SK-N-SH (cell line): ENCODE results near the gene LSM3. TPM values are rescaled to one million over a fixed set of nuclear protein-coding genes. Genes with fewer than 3 reads are reported as not detected.

Source experiments
- CTCF ChIA-PET: fragments of 300-600, 350-600 bp; formaldehyde crosslinking; extraction: SDS; loops from one replicate; lab custom pipeline; 2021; lab: Yijun Ruan, JAX
- POLR2A ChIA-PET: fragments of 350-600 bp; sonication (Branson Sonifier 250); formaldehyde crosslinking; extraction: SDS; loops from one replicate; lab custom pipeline; 2020; ENCODE audit warnings: antibody characterized with exemption, inconsistent platforms; lab: Yijun Ruan, JAX
- DNase-seq: peaks from one replicate; pipeline ENCODE4 v3.0.0; 2012
- H2AFZ ChIP-seq: fragments of 200-600 bp; sonication (generic); 2 replicates; pipeline ENCODE4 v1.8.1; 2016; ENCODE audit warnings: antibody characterized with exemption, mild to moderate bottlenecking, low read depth
- H3F3A ChIP-seq: fragments of 200-600 bp; sonication (generic); replicated peaks from 2 replicates; pipeline ENCODE3; 2016; ENCODE audit warnings: antibody characterized with exemption, mild to moderate bottlenecking; ENCODE audit not compliant: insufficient read depth
- H3K27ac ChIP-seq, 2 experiments: fragments of 200-500 bp in 1 of 2; fragments of 200-600 bp in 1 of 2; sonication (Bioruptor generic) in 1 of 2; sonication (generic), shearing (Covaris generic) in 1 of 2; 2 replicates each; pipeline versions ENCODE4 v1.5.1 to v1.6.1; 2014 to 2016; ENCODE audit warnings: low read depth in 2 of 2, inconsistent platforms in 1 of 2, low read length in 1 of 2, mild to moderate bottlenecking in 1 of 2, mixed read lengths in 1 of 2
- H3K27me3 ChIP-seq: fragments of 200-600 bp; sonication (generic), shearing (Covaris generic); 2 replicates; pipeline ENCODE4 v1.6.1; 2016; ENCODE audit warnings: mixed run types; ENCODE audit not compliant: insufficient read depth
- H3K36me3 ChIP-seq, 2 experiments: fragments of 200-500 bp in 1 of 2; fragments of 200-600 bp in 1 of 2; sonication (Bioruptor generic) in 1 of 2; sonication (generic) in 1 of 2; replicated peaks in 1 of 2; 2 replicates each; pipeline versions ENCODE3 to v1.5.1; 2014 to 2016; ENCODE audit warnings: low read length in 1 of 2, mild to moderate bottlenecking in 1 of 2; ENCODE audit not compliant: insufficient read depth in 2 of 2, control insufficient read depth in 1 of 2
- H3K4me1 ChIP-seq, 2 experiments: fragments of 200-500 bp in 1 of 2; fragments of 200-600 bp in 1 of 2; sonication (Bioruptor generic) in 1 of 2; sonication (generic), shearing (Covaris generic) in 1 of 2; 2 replicates each; pipeline versions ENCODE4 v1.5.1 to v1.6.1; 2014 to 2016; ENCODE audit warnings: low read depth in 1 of 2, low read length in 1 of 2, mixed run types in 1 of 2; ENCODE audit not compliant: insufficient read depth in 2 of 2, control insufficient read depth in 1 of 2
- H3K4me2 ChIP-seq: fragments of 200-600 bp; sonication (generic), shearing (Covaris generic); 2 replicates; pipeline ENCODE4 v1.6.1; 2017; ENCODE audit warnings: mixed run types
- H3K4me3 ChIP-seq, 2 experiments: fragments of 200-500 bp in 1 of 2; fragments of 200-600 bp in 1 of 2; sonication (Bioruptor generic) in 1 of 2; sonication (generic), shearing (Covaris generic) in 1 of 2; 2 replicates each; pipeline versions ENCODE4 v1.5.1 to v1.8.1; 2014 to 2016; ENCODE audit warnings: low read depth in 2 of 2, inconsistent platforms in 1 of 2, low read length in 1 of 2, mild to moderate bottlenecking in 1 of 2, mixed read lengths in 1 of 2, moderate library complexity in 1 of 2
- H3K79me2 ChIP-seq: fragments of 200-600 bp; sonication (generic); 2 replicates; pipeline ENCODE4 v1.8.1; 2017; ENCODE audit warnings: mild to moderate bottlenecking; ENCODE audit not compliant: insufficient read depth
- H3K9ac ChIP-seq: fragments of 200-600 bp; sonication (generic); 2 replicates; pipeline ENCODE4 v1.6.1; 2017; ENCODE audit warnings: mixed run types
- H3K9me2 ChIP-seq: fragments of 200-600 bp; sonication (generic); 2 replicates; pipeline ENCODE4 v1.6.1; 2017; ENCODE audit warnings: mixed run types
- H3K9me3 ChIP-seq: fragments of 200-600 bp; sonication (generic); 2 replicates; pipeline ENCODE4 v1.6.1; 2017; ENCODE audit warnings: mixed run types, mild to moderate bottlenecking, moderate library complexity
- H4K20me1 ChIP-seq: fragments of 200-600 bp; sonication (generic); 2 replicates; pipeline ENCODE4 v1.6.1; 2017; ENCODE audit warnings: mild to moderate bottlenecking, mixed run types; ENCODE audit not compliant: insufficient read depth
- EP300 ChIP-seq, 2 experiments: IDR thresholded peaks; 2 replicates each; pipeline versions ENCODE4 v1.4.0 to v1.6.1; 2012; ENCODE audit warnings: borderline replicate concordance in 1 of 2, low read depth in 1 of 2, low read length in 1 of 2
- EZH2phosphoT487 ChIP-seq: fragments of 200-600 bp; sonication (generic); IDR thresholded peaks from 2 replicates; pipeline ENCODE4 v1.6.1; 2017; ENCODE audit warnings: low read depth, mixed run types, mild to moderate bottlenecking, antibody characterized with exemption, moderate library complexity, borderline replicate concordance
- FOSL2 ChIP-seq: IDR thresholded peaks from 2 replicates; pipeline ENCODE4 v1.4.0; 2012; ENCODE audit warnings: low read depth, mild to moderate bottlenecking, moderate library complexity, borderline replicate concordance
- FOXJ3 ChIP-seq: sonication (generic); formaldehyde crosslinking; IDR thresholded peaks from 2 replicates; pipeline ENCODE4 v1.5.1; 2020; ENCODE audit warnings: mild to moderate bottlenecking, missing genetic modification reagents
- FOXM1 ChIP-seq: IDR thresholded peaks from 2 replicates; pipeline ENCODE4 v1.4.0; 2012; ENCODE audit warnings: low read depth, mild to moderate bottlenecking
- GABPA ChIP-seq: IDR thresholded peaks from 2 replicates; pipeline ENCODE4 v1.4.0; 2012; ENCODE audit warnings: low read depth, mild to moderate bottlenecking
- GATA2 ChIP-seq: sonication (generic); formaldehyde crosslinking; IDR thresholded peaks from 2 replicates; pipeline ENCODE4 v1.5.0; 2020; ENCODE audit warnings: mild to moderate bottlenecking, missing genetic modification reagents
- JUND ChIP-seq: IDR thresholded peaks from 2 replicates; pipeline ENCODE4 v1.4.0; 2012
- MAX ChIP-seq: IDR thresholded peaks from 2 replicates; pipeline ENCODE4 v1.4.0; 2012; ENCODE audit warnings: low read depth
- MEF2A ChIP-seq: IDR thresholded peaks from 2 replicates; pipeline ENCODE4 v1.4.0; 2012; ENCODE audit warnings: low read depth, borderline replicate concordance
- MXI1 ChIP-seq: IDR thresholded peaks from 2 replicates; pipeline ENCODE4 v1.6.1; 2012; ENCODE audit warnings: mild to moderate bottlenecking, low read depth, low read length, improper control_type of control experiment
- PBX3 ChIP-seq: IDR thresholded peaks from 2 replicates; pipeline ENCODE4; 2012
- RCOR1 ChIP-seq: fragments of 150-350 bp; IDR thresholded peaks from 2 replicates; pipeline ENCODE4 v1.6.1; 2017; ENCODE audit warnings: antibody characterized with exemption, low read length
- RFX5 ChIP-seq: IDR thresholded peaks from 2 replicates; pipeline ENCODE4 v1.6.1; 2012; ENCODE audit warnings: mild to moderate bottlenecking, improper control_type of control experiment, low read length
- RXRA ChIP-seq: IDR thresholded peaks from 2 replicates; pipeline ENCODE4 v1.4.0; 2012; ENCODE audit warnings: low read depth, mild to moderate bottlenecking, borderline replicate concordance
- SIN3A ChIP-seq: IDR thresholded peaks from 2 replicates; pipeline ENCODE4 v1.6.1; 2012; ENCODE audit warnings: low read depth, mild to moderate bottlenecking, low read length, moderate library complexity, borderline replicate concordance
- SMC3 ChIP-seq: IDR thresholded peaks from 2 replicates; pipeline ENCODE4 v1.6.1; 2012; ENCODE audit warnings: low read depth, low read length, improper control_type of control experiment
- TAF1 ChIP-seq: IDR thresholded peaks from 2 replicates; pipeline ENCODE4 v1.6.1; 2012; ENCODE audit warnings: low read depth, mild to moderate bottlenecking, low read length, moderate library complexity, borderline replicate concordance
- TCF12 ChIP-seq: IDR thresholded peaks from 2 replicates; pipeline ENCODE4 v1.4.0; 2012
- USF1 ChIP-seq: IDR thresholded peaks from 2 replicates; pipeline ENCODE4 v1.4.0; 2012; ENCODE audit warnings: low read depth, borderline replicate concordance
- WGBS: methylation state at CpG from one replicate; pipeline ENCODE4 v1.1.6; 2017; ENCODE audit warnings: low lambda C conversion rate; 5-methylcytosine and 5-hydroxymethylcytosine counted together
- polyA plus RNA-seq, 3 experiments: library from polyadenylated mRNA; depleted of rRNA; stranded (reverse); fragments of >200 nt; gene quantifications; 2 replicates each; pipeline ENCODE4 v1.2.3, GENCODE V29; 2012

The LSM3 gene
- polyA plus RNA-seq, 1 of the 3 experiments (the other 2 are of a cell fraction): 5.1 TPM

- H3K4me1 ChIP-seq: no peaks in the 10 kb centered on the region; a peak in 1 of 4 replicates
- no peak for DNase-seq
- ChIA-PET POLR2A (no interaction called here), CTCF (interaction anchor here (0.9 to 1.3 kb wide), 2 partner anchors 9 to 240 kb away, joined by 3 to 6 read pairs; no protein-coding TSS in a partner anchor)
- H3K4me3 ChIP-seq: no peak overlapping the region
- H2AFZ ChIP-seq: no peak overlapping the region
- H3K27me3 ChIP-seq: no peaks in the 10 kb centered on the region
- TF ChIP-seq GATA2 (CRISPR knock-in tag) (no peak), MXI1 (no peak), TCF12 (no peak), EP300 (IDR thresholded peaks at IDR 0.05; ENCODE audit: borderline replicate concordance in 1 of 2, low read depth in 1 of 2, low read length in 1 of 2) (no peak), FOXJ3 (CRISPR knock-in tag) (no peak), EZH2phosphoT487 (no peak), FOXM1 (no peak), JUND (no peak), USF1 (no peak), PBX3 (no peak), SIN3A (no peak), MEF2A (no peak), RCOR1 (no peak), RFX5 (no peak), FOSL2 (no peak), RXRA (no peak), MAX (no peak), SMC3 (no peak), GABPA (no peak), TAF1 (no peak)
- no peaks in the 10 kb centered on the region for H3K9me3 ChIP-seq
- peaks cover 23 to 90% of the 10 kb centered on the region in 2 experiments for H3K36me3 ChIP-seq
- no peaks in the 10 kb centered on the region for H4K20me1 ChIP-seq
- no peaks in the 10 kb centered on the region for H3K9me2 ChIP-seq
- H3K79me2 ChIP-seq: no peaks in the 10 kb centered on the region; the same call in 1 of the 2 replicates
- H3K27ac ChIP-seq: no peak overlapping the region; a peak in 1 of 4 replicates
- no peak overlapping the region for H3K9ac ChIP-seq
- no CpG with 5 or more reads among the region's 3 CpGs for WGBS
- peaks cover 7% of the 10 kb centered on the region for H3F3A ChIP-seq
- no peak overlapping the region for H3K4me2 ChIP-seq
These were observed 41.6 kb upstream of the LSM3 start for GRCh38 chr3:14137004-14137403.
